ENCODE results near the gene FBXO27. TPM values are rescaled to one million over a fixed set of nuclear protein-coding genes. Genes with fewer than 3 reads are reported as not detected.

Gene FBXO27
- total and polyA plus RNA-seq, 10 donors = 0.10 to 4.2 (median 1.4) TPM

- Histone ChIP-seq H3K36me3 (no peaks in the 10 kb centered on the region), H3K9me3 (no peaks in the 10 kb centered on the region), H3K27ac (no peak overlapping the region), H3K4me3 (no peak overlapping the region), H3K4me1 (no peaks in the 10 kb centered on the region), H3K27me3 (replicated peaks in 1 of 7) (peaks cover 0 to 44% (median 0%) of the 10 kb centered on the region in 7 donors)
- TF ChIP-seq CTCF (IDR thresholded peaks at IDR 0.05 in 8 of 11, conservative IDR thresholded peaks at IDR 0.05 in 3 of 11) (no peak), POLR2A (IDR thresholded peaks at IDR 0.05) (no peak), POLR2AphosphoS5 (IDR thresholded peaks at IDR 0.05) (no peak)
- DNase-seq = no peak
- intact Hi-C loops (cut with DNase I; ENCODE audit: low total_unique reads) = no loop called here
- WGBS, 5 donors = 91 to 98% (median 94%) methylated on average over 6 of the region's 6 CpGs
Observed at GRCh38 chr19:39008137-39008536, 24.2 kb downstream of the FBXO27 start.

- DNase-seq = no peak
- TF ChIP-seq POLR2AphosphoS5 (IDR thresholded peaks at IDR 0.05) (no peak), POLR2A (IDR thresholded peaks at IDR 0.05) (no peak), CTCF (IDR thresholded peaks at IDR 0.05 in 8 of 11, conservative IDR thresholded peaks at IDR 0.05 in 3 of 11) (no peak)
- Histone ChIP-seq H3K27ac (no peak overlapping the region), H3K27me3 (replicated peaks in 1 of 7) (peaks cover 0 to 33% (median 0%) of the 10 kb centered on the region in 7 donors), H3K4me3 (no peak overlapping the region), H3K36me3 (no peaks in the 10 kb centered on the region), H3K9me3 (no peaks in the 10 kb centered on the region), H3K4me1 (no peaks in the 10 kb centered on the region)
- WGBS, 5 donors = 46 to 60% (median 55%) methylated on average over 3 of the region's 3 CpGs
- intact Hi-C loops (cut with DNase I; ENCODE audit: low total_unique reads) = no loop called here
Observed at GRCh38 chr19:39007096-39007495, 25.3 kb downstream of the FBXO27 start.

- TF ChIP-seq CTCF (IDR thresholded peaks at IDR 0.05 in 8 of 11, conservative IDR thresholded peaks at IDR 0.05 in 3 of 11) (no peak), POLR2AphosphoS5 (IDR thresholded peaks at IDR 0.05) (no peak), POLR2A (IDR thresholded peaks at IDR 0.05) (no peak)
Observed at GRCh38 chr19:39004403-39004802, 27.9 kb downstream of the FBXO27 start.

GRCh38 chr19:39003796-39004195 is 28.6 kb downstream of the FBXO27 start:
- DNase-seq = no peak

More at GRCh38 chr19:39004403-39004802, 27.9 kb downstream of the FBXO27 start:
- Histone ChIP-seq H3K27ac (no peak overlapping the region), H3K9me3 (no peaks in the 10 kb centered on the region), H3K36me3 (no peaks in the 10 kb centered on the region), H3K27me3 (replicated peaks in 1 of 7) (peaks cover 0 to 36% (median 0%) of the 10 kb centered on the region in 7 donors), H3K4me1 (no peaks in the 10 kb centered on the region), H3K4me3 (no peak overlapping the region)
- intact Hi-C loops (cut with DNase I; ENCODE audit: low total_unique reads) = no loop called here
- WGBS, 5 donors = 78 to 83% (median 81%) methylated on average over 9 of the region's 9 CpGs
- no peak for DNase-seq

More at GRCh38 chr19:39003796-39004195, 28.6 kb downstream of the FBXO27 start:
- H3K4me1 ChIP-seq = no peaks in the 10 kb centered on the region
- no peaks in the 10 kb centered on the region for H3K36me3 ChIP-seq
- WGBS, 5 donors = 69 to 84% (median 76%) methylated on average over 4 of the region's 4 CpGs
- no peak overlapping the region for H3K4me3 ChIP-seq
- no peak overlapping the region for H3K27ac ChIP-seq
- TF ChIP-seq POLR2A (IDR thresholded peaks at IDR 0.05) (no peak), CTCF (IDR thresholded peaks at IDR 0.05 in 8 of 11, conservative IDR thresholded peaks at IDR 0.05 in 3 of 11) (no peak), POLR2AphosphoS5 (IDR thresholded peaks at IDR 0.05) (no peak)
- H3K27me3 ChIP-seq (replicated peaks in 1 of 7) = peaks cover 0 to 41% (median 0%) of the 10 kb centered on the region in 7 donors
- intact Hi-C loops (cut with DNase I; ENCODE audit: low total_unique reads) = no loop called here
- no peaks in the 10 kb centered on the region for H3K9me3 ChIP-seq
